ENCODE results near the gene LAMA5. TPM values are rescaled to one million over a fixed set of nuclear protein-coding genes. Genes with fewer than 3 reads are reported as not detected.

Gene LAMA5
- total RNA-seq, 1 donor from 2014 or later = 601 TPM

- Mint-ChIP-seq H3K4me3 (no peak overlapping the region), H3K27me3 (ENCODE audit: low read depth) (no peaks in the 10 kb centered on the region), H3K9me3 (no peaks in the 10 kb centered on the region), H3K27ac (no peak overlapping the region), H3K4me1 (peaks cover 17% of the 10 kb centered on the region), H3K36me3 (peaks cover 1% of the 10 kb centered on the region)
- DNase-seq (ENCODE audit: low spot score in 2 of 2, unreplicated experiment in 2 of 2) = no peak
- TF ChIP-seq CTCF (IDR thresholded peaks at IDR 0.05; ENCODE audit: unreplicated experiment) = no peak
Measured at GRCh38 chr20:62404761-62405107, 37.6 kb upstream of the LAMA5 start.

- no peak for TF ChIP-seq CTCF (IDR thresholded peaks at IDR 0.05; ENCODE audit: unreplicated experiment)
- Mint-ChIP-seq H3K27ac (no peak overlapping the region), H3K36me3 (peaks cover 1% of the 10 kb centered on the region), H3K4me3 (no peak overlapping the region), H3K4me1 (peaks cover 11% of the 10 kb centered on the region), H3K27me3 (ENCODE audit: low read depth) (no peaks in the 10 kb centered on the region), H3K9me3 (no peaks in the 10 kb centered on the region)
- DNase-seq (ENCODE audit: low spot score in 2 of 2, unreplicated experiment in 2 of 2) = no peak
Measured at GRCh38 chr20:62404112-62404665, 37.1 kb upstream of the LAMA5 start.

GRCh38 chr20:62403331-62403730, 36.2 kb upstream of the LAMA5 start:
- Mint-ChIP-seq H3K4me3 (no peak overlapping the region), H3K36me3 (peaks cover 1% of the 10 kb centered on the region), H3K27ac (no peak overlapping the region), H3K9me3 (no peaks in the 10 kb centered on the region), H3K27me3 (ENCODE audit: low read depth) (no peaks in the 10 kb centered on the region), H3K4me1 (peaks cover 11% of the 10 kb centered on the region)
- no peak for TF ChIP-seq CTCF (IDR thresholded peaks at IDR 0.05; ENCODE audit: unreplicated experiment)
- DNase-seq (ENCODE audit: low spot score in 2 of 2, unreplicated experiment in 2 of 2) = no peak

- H3K4me3 Mint-ChIP-seq = no peak overlapping the region
Measured at GRCh38 chr20:62402456-62403150, 35.5 kb upstream of the LAMA5 start.

GRCh38 chr20:62401331-62401779, 34.2 kb upstream of the LAMA5 start:
- Mint-ChIP-seq H3K27me3 (ENCODE audit: low read depth) (no peaks in the 10 kb centered on the region), H3K4me3 (no peak overlapping the region), H3K27ac (no peak overlapping the region), H3K4me1 (peaks cover 11% of the 10 kb centered on the region), H3K36me3 (peaks cover 9% of the 10 kb centered on the region), H3K9me3 (no peaks in the 10 kb centered on the region)
- no peak for DNase-seq (ENCODE audit: low spot score in 2 of 2, unreplicated experiment in 2 of 2)
- TF ChIP-seq CTCF (IDR thresholded peaks at IDR 0.05; ENCODE audit: unreplicated experiment) = no peak

More at GRCh38 chr20:62402456-62403150, 35.5 kb upstream of the LAMA5 start:
- Mint-ChIP-seq H3K4me1 (peaks cover 11% of the 10 kb centered on the region), H3K9me3 (no peaks in the 10 kb centered on the region), H3K27ac (no peak overlapping the region), H3K36me3 (peaks cover 8% of the 10 kb centered on the region), H3K27me3 (ENCODE audit: low read depth) (no peaks in the 10 kb centered on the region)
- DNase-seq (ENCODE audit: low spot score in 2 of 2, unreplicated experiment in 2 of 2) = no peak
- TF ChIP-seq CTCF (IDR thresholded peaks at IDR 0.05; ENCODE audit: unreplicated experiment) = no peak
